DOHH2 (cell line): ENCODE measurements around the gene TMEM132D.

Source experiments
- CTCF ChIP-seq: fragments of 200-600 bp; sonication (generic); IDR thresholded peaks from one replicate; pipeline ENCODE4 v1.5.1; 2014; ENCODE audit warnings: antibody characterized with exemption, mild to moderate bottlenecking, low read depth, low read length; ENCODE audit not compliant: poor library complexity, severe bottlenecking
- EZH2phosphoT487 ChIP-seq: fragments of 200-600 bp; sonication (generic); IDR thresholded peaks from 2 replicates; pipeline ENCODE4 v1.6.1; 2017; ENCODE audit warnings: borderline replicate concordance, mild to moderate bottlenecking, antibody characterized with exemption, low read length, moderate library complexity, mixed read lengths

- TF ChIP-seq CTCF (no peak), EZH2phosphoT487 (no peak)
Measured at GRCh38 chr12:129700036-129700435, 203.8 kb downstream of the TMEM132D start.
